GM18858 (cell line): ENCODE measurements around the gene PMS2.
A peak's percentile ranks its signal among the peaks of the same experiment; 100 is the strongest.
"Not testable (repeated sequence)": the region's sequence is repeated elsewhere in the genome, so short reads cannot be mapped to it uniquely, and the experiment has no call there.

Experiments used
- ATAC-seq: cut with Tn5 transposase; IDR thresholded peaks from one replicate; pipeline ENCODE4 v1.9.1; 2021; ENCODE audit not compliant: unreplicated experiment

PMS2 gene

GRCh38 chr7:6008668-6009611 lies at the start of gene PMS2, which contains the start of gene AIMP2:
TSS of gene PMS2 (minus strand) at chr7:6009049. CDS start at chr7:6009019, 30 bp downstream.
TSS of gene AIMP2 (plus strand) at chr7:6009272. CDS start at chr7:6009364, 92 bp downstream.
- ATAC-seq, result peak; percentile 81

DNA sequence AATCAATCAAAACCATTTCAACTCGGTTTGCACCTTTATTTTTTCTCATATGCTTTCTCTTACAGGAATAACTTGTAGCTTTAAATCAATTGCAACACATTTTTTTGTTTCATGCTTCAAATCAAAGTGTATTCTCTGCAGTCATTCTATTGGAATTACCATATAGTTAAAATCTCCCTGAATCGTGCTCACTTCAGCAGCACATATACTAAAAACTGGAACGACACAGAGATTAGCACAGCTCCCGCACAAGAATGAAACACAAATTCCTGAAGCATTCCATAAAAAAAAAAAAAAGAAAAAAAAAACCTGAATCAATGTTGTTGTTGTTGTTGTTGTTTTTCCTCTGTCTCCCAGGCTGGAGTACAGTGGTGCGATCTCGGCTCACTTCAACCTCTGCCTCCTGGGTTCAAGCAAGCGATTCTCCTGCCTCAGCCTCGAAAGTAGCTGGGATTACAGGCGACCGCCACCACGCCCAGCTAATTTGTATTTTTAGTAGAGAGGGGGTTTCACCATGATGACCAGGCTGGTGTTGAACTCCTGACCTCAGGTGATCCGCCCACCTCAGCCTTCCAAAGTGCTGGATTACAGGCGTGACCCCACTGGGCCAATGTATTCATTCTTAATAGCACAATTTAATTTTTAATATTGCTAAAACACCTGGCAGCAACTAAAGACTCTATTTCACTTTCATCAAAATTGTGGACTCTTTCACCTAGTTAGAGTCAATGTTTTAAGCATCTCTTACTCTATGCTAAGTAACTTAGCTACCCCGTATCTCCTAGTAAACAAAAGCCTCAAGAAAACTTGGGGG lies 48.7 kb upstream of the PMS2 start:
- no peak for ATAC-seq

- ATAC-seq, result no peak
These were observed 47.8 kb upstream of the PMS2 start for GRCh38 chr7:6056616-6057015.

- ATAC-seq, result not testable (repeated sequence)
These were observed 42.3 kb upstream of the PMS2 start for GRCh38 chr7:6051185-6051584.

- no peak for ATAC-seq
These were observed 40.9 kb upstream of the PMS2 start for GRCh38 chr7:6049780-6050179.

GRCh38 chr7:6035686-6036085 lies 26.8 kb upstream of the PMS2 start:
- ATAC-seq, result no peak

GRCh38 chr7:6035165-6035564 lies 26.3 kb upstream of the PMS2 start:
- ATAC-seq, result no peak

GRCh38 chr7:6032641-6033040 lies 23.8 kb upstream of the PMS2 start:
- no peak for ATAC-seq

DNA sequence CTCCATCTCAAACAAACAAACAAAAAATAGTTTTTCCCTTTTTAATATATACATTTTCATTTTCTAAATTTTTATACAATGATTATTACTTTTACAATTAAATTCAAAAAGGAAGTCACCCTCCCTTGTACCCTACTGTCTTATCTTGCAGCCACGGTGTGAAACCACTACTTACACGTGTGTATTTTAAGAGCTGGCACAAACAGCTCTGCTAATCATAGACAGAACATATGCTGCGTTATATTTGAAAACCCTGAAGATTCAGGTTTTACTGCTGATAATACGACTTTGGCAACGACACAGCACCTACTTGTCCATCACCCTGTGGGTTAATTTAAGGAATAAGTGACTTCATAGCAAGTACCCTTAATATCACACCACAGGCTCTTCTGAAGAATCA lies 23.3 kb upstream of the PMS2 start:
- ATAC-seq, result no peak

DNA sequence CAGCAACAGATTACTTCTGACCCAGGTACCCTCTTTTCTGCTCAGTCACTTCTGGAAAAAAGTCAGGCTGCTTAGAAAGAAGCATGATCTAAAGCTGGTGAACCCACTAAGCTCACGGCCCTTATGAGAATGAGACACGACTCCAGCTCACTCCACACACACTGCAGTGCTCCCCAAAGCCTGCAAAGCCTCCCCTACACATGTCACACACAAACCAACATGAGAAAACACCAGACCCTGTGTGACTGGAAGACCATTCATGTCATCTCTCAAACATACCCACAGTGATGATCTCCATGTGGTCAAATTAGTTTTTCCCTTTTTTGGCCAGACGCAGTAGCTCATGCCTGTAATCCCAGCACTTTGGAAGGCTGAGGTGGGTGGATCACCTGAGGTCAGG lies 22.7 kb upstream of the PMS2 start:
- no peak for ATAC-seq

GRCh38 chr7:6030988-6031387 lies 22.1 kb upstream of the PMS2 start, which contains the start of gene ANKRD61:
TSS of gene ANKRD61 (plus strand) at chr7:6031376. CDS start at chr7:6031376, 0 bp downstream.
- ATAC-seq, result no peak

DNA sequence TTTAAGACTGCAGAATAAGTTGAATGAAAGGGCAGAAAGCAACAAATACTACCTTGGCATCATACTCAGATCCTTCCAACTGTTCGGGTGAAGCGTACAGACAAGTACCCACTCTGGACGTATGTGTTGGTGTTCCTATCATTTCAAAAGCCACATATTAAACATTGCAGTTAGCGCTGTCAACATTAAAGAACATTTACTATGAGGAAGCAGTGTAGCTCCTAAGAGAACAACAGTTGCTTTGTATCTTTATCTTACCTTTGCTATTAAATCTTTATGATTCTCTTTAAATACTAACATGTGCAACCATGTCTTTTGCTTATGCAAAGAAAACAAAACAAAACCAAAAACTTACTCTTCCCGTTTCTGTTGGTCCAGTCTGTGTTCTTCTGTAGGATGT lies 19.7 kb upstream of the PMS2 start:
- no peak for ATAC-seq

GRCh38 chr7:6027806-6028365 lies 19.0 kb upstream of the PMS2 start:
- ATAC-seq, result no peak

DNA sequence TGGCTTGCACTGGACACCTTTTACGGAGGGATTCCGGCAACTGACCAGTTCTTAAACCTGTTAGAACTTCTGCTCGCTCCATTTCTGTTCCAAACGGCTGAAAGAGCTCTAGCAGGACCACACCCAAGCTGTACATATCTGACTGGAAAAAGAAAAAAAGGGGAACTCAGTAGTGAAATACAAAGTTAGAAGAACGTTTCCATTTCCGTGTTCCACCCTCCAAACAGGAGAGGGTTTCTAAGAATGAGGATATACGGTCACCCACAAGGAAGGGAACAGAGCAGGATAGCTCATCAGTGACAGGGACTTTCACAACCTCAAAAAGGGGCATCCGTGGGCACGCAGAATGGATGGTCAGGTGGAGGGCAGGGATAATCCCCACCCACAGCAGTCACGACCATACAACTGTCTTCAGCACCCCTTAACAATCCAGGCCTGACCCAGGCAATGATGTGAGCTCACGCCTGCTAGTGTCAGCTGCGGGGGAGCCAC lies 18.0 kb upstream of the PMS2 start:
- ATAC-seq, result no peak

DNA sequence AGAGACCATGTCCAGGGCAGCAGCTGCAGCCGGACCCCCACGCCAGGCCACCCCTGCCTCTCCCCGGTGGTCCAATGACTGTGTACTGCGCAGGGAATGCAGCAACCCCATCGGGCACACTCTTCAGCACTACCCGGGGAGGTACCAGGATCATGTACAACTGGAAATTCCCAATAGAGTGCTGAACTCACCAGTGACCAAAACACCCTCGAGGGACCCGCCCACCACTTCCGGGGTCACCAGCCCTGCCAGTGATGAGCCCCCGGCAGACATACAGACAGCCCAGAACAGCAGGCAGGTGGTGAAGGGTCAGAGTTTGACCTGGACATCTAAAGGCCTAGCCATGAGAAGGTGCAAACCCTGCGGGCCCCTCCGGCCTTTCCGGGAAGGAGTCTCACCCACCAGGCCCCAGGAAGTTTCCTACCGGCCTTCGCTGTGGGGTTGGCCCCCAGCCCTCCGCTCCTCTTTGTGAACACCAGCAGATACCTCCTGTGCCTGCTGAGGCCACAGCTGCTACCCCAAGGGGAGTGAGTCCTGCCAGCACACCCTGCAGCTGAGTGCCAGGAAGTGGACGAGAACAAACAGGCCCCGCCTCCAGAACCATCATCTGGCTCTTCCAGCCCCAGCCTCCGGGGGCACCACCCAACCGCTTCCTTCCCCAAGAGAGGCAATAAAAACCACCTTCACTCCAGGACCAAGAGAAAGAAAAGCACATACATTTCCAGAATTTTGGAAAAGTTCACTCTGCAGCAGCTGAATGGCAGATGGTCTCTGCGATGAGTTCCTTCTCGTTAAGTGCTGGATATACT lies 17.4 kb upstream of the PMS2 start:
- ATAC-seq, result peak; percentile 79

GRCh38 chr7:6023974-6024435 lies 15.2 kb upstream of the PMS2 start:
- ATAC-seq, result no peak

DNA sequence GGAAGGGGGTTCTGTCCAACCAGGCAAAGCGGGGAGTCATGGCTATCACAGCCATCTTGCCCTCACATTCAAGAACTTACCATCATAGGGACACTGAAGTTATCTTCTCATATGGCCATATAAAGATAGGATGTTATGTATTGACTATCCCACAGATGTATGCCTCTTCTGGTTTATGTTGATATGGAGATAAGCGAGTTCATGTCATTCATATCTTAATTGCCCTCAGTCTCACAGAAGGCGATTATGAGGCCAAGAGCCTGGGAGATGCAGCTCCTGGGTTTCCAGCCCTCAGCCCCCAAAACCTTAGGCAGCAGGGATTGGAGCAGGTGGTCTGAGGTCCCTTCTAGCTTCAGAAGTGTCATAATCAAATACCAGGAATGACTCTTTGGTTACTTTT lies 13.9 kb upstream of the PMS2 start:
- ATAC-seq, result no peak

GRCh38 chr7:6020371-6021286 lies 11.8 kb upstream of the PMS2 start:
- no peak for ATAC-seq

DNA sequence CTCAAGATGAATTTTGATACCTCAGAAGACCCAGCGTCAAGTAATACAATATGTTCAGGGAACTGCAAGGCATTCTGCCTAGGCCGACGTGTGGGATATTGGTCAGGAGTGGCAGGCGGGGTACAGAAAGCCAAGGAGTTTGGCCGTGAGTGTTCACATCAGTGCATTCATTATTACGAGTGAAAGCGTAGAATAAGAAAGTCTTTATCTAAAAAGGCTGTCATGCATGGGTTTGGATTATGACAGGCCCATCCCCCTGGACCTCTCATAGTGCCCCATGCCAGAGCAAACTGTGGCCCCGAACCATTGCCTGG lies 7.8 kb upstream of the PMS2 start:
- no peak for ATAC-seq
